ENCODE results near the gene PDE2A. TPM values are rescaled to one million over a fixed set of nuclear protein-coding genes. Genes with fewer than 3 reads are reported as not detected.

PDE2A gene
- total and polyA plus RNA-seq, 2 of the 4 experiments (the other 2 are of a cell fraction): 0.02 TPM; not detected in 1

DNA sequence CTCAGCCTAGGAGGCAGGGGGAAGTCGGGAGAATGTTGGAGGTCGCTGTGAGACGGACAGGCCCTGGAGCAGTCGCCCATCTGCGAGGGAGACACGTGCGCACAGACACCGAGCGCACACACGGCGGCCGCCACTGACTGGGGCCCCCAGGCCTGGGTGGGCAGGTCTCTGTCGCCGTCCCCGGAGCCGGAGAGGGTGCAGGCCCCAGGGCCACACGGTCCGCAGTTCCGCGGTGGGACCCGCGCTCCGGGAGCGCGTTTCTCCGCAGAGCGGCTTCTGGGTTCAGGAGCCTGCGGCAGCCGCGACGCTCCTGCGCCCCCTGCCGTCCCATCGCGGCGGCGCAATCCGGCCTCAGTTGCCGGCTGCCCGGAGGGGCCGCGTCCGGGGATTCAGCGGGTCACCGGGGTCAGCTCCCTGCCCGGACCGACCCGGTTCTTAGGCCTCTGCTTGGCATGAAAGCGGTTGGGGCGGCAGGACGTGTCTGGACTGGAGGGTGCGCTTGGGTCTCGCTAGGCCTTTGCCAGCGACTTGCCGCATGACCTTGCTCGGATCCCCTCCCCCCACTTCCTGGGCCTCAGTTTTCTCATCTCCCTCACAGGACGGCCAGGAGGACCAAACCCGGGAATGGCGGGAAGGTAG is 31.2 kb downstream of the PDE2A start:
- dilution Hi-C loops (cut with HindIII; ENCODE audit: low sequenced_read_pairs, unreplicated experiment): no loop called here
- H3K27me3 ChIP-seq (ENCODE audit: control insufficient read depth, insufficient read depth, low read length): peaks cover 54% of the 10 kb centered on the region
- in situ Hi-C loops (cut with MboI; ENCODE audit: low sequenced_read_pairs): loop anchor here (10.0 kb wide), 2 partner anchors 58 to 168 kb away; no protein-coding TSS in a partner anchor
- H3K4ac ChIP-seq (ENCODE audit: low read depth, low read length): no peak overlapping the region
- 0 out of 2 replicates have a peak, but pooled peaks cover 2% of the 10 kb centered on the region for H3K9me3 ChIP-seq (ENCODE audit: control insufficient read depth, insufficient read depth, low read length)
- peak; percentile 11 for DNase-seq
- peaks cover 2% of the 10 kb centered on the region; the same call in 1 of the 2 replicates for H3K4me1 ChIP-seq (ENCODE audit: control insufficient read depth, insufficient read depth, low read length)
- H3K27ac ChIP-seq (ENCODE audit: insufficient read depth, low read length): no peak overlapping the region
- H4K91ac ChIP-seq (ENCODE audit: insufficient read depth, low read depth, low read length): no peak overlapping the region
- no peak overlapping the region for H4K5ac ChIP-seq (ENCODE audit: low read depth, low read length)
- H2BK5ac ChIP-seq (ENCODE audit: low read depth, low read length, poor library complexity, severe bottlenecking): no peak overlapping the region
- no peaks in the 10 kb centered on the region for H3K36me3 ChIP-seq (ENCODE audit: control insufficient read depth, insufficient read depth, low read length)
- no peak overlapping the region for H3K56ac ChIP-seq (ENCODE audit: extremely low read depth, insufficient read depth, low read length)
- no peak overlapping the region for H2BK120ac ChIP-seq (ENCODE audit: low read depth, low read length)
- no peaks in the 10 kb centered on the region for H4K20me1 ChIP-seq (ENCODE audit: insufficient read depth, low read length)
- no peak overlapping the region for H2BK20ac ChIP-seq (ENCODE audit: low read depth, low read length)
- ChIA-PET POLR2A (ENCODE audit: unreplicated experiment) (no interaction called here), CTCF (interaction anchor here (1.4 kb wide), 1 partner anchor 44 kb away, joined by 5 read pairs; no protein-coding TSS in a partner anchor)
- peak overlapping the region; percentile 91 for H3K4me2 ChIP-seq (ENCODE audit: low read depth, low read length)
- peak; percentile 87 for ATAC-seq (ENCODE audit: low read depth)
- 2% methylated on average over 35 of the region's 59 CpGs; no CpG with 5 or more reads in 1 of the 2 experiments for WGBS, 2 experiments (ENCODE audit: extremely low coverage in 2 of 2, insufficient read length in 1 of 2)
- H3K9ac ChIP-seq (ENCODE audit: low read depth, low read length): no peak overlapping the region
- no peak overlapping the region; the same call in 1 of the 2 replicates for H3K4me3 ChIP-seq (ENCODE audit: insufficient read depth, low read depth, low read length)
- no peak overlapping the region for H3K23ac ChIP-seq (ENCODE audit: low read depth, low read length)
- no peak overlapping the region for H2AK5ac ChIP-seq (ENCODE audit: low read depth, low read length)
- H2BK15ac ChIP-seq (ENCODE audit: low read depth, low read length): no peak overlapping the region
- peak overlapping the region; percentile 87 for H2AFZ ChIP-seq (replicated peaks; ENCODE audit: low read length, poor library complexity)
- no peak overlapping the region for H4K8ac ChIP-seq (ENCODE audit: low read depth in 2 of 2, low read length in 2 of 2)
- no peak overlapping the region for H3K14ac ChIP-seq (replicated peaks; ENCODE audit: low read depth, low read length)
- no TSS peak for BruUV-seq (replicated peaks)
- no peaks in the 10 kb centered on the region for H3K9me1 ChIP-seq (ENCODE audit: insufficient read depth, low read length)
- H2AK9ac ChIP-seq (replicated peaks; ENCODE audit: low read depth, low read length, poor library complexity): peak overlapping the region; percentile 2
- H3K18ac ChIP-seq (ENCODE audit: low read depth, low read length): no peak overlapping the region
- H3K79me1 ChIP-seq (ENCODE audit: low read depth in 1 of 2, low read length in 2 of 2): no peaks in the 10 kb centered on the region
- intact Hi-C loops (cut with micrococcal nuclease): loop anchor here (1.0 kb wide), 4 partner anchors 44 to 172 kb away; no protein-coding TSS in a partner anchor
- 0 out of 2 replicates have a peak, but pooled peaks have one; percentile 26 for TF ChIP-seq MXI1 (IDR thresholded peaks at IDR 0.05; ENCODE audit: borderline replicate concordance, low read depth, low read length)
- TF ChIP-seq MAZ (IDR thresholded peaks at IDR 0.05; ENCODE audit: borderline replicate concordance, low read depth, low read length): no peak; the same call in 1 of the 2 replicates
- no peak for TF ChIP-seq RFX5 (IDR thresholded peaks at IDR 0.05; ENCODE audit: low read depth, low read length)
- peak; percentile 72 for TF ChIP-seq RAD21 (IDR thresholded peaks at IDR 0.05; ENCODE audit: low read length)
- TF ChIP-seq, protein P1, sequence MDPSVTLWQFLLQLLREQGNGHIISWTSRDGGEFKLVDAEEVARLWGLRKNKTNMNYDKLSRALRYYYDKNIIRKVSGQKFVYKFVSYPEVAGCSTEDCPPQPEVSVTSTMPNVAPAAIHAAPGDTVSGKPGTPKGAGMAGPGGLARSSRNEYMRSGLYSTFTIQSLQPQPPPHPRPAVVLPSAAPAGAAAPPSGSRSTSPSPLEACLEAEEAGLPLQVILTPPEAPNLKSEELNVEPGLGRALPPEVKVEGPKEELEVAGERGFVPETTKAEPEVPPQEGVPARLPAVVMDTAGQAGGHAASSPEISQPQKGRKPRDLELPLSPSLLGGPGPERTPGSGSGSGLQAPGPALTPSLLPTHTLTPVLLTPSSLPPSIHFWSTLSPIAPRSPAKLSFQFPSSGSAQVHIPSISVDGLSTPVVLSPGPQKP (IDR thresholded peaks at IDR 0.05; ENCODE audit: borderline replicate concordance, low read depth, low read length): no peak
- no peak for TF ChIP-seq CHD1 (IDR thresholded peaks at IDR 0.05; ENCODE audit: low read depth, low read length)
- TF ChIP-seq CEBPB (IDR thresholded peaks at IDR 0.05; ENCODE audit: low read depth, low read length): no peak
- no peak for TF ChIP-seq FOS (IDR thresholded peaks at IDR 0.05; ENCODE audit: low read depth, low read length)
- TF ChIP-seq NFE2L2 (IDR thresholded peaks at IDR 0.05; ENCODE audit: low read depth, low read length): no peak
- no peak for TF ChIP-seq MAFK (IDR thresholded peaks at IDR 0.05; ENCODE audit: low read depth, low read length)
- TF ChIP-seq RCOR1 (IDR thresholded peaks at IDR 0.05; ENCODE audit: insufficient replicate concordance, low read length): no peak
- TF ChIP-seq, protein P2, sequence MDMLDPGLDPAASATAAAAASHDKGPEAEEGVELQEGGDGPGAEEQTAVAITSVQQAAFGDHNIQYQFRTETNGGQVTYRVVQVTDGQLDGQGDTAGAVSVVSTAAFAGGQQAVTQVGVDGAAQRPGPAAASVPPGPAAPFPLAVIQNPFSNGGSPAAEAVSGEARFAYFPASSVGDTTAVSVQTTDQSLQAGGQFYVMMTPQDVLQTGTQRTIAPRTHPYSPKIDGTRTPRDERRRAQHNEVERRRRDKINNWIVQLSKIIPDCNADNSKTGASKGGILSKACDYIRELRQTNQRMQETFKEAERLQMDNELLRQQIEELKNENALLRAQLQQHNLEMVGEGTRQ (IDR thresholded peaks at IDR 0.05; ENCODE audit: low read depth, low read length): no peak
- TF ChIP-seq SMC3 (IDR thresholded peaks at IDR 0.05; ENCODE audit: low read depth, low read length): peak; percentile 77
- TF ChIP-seq, protein P3, sequence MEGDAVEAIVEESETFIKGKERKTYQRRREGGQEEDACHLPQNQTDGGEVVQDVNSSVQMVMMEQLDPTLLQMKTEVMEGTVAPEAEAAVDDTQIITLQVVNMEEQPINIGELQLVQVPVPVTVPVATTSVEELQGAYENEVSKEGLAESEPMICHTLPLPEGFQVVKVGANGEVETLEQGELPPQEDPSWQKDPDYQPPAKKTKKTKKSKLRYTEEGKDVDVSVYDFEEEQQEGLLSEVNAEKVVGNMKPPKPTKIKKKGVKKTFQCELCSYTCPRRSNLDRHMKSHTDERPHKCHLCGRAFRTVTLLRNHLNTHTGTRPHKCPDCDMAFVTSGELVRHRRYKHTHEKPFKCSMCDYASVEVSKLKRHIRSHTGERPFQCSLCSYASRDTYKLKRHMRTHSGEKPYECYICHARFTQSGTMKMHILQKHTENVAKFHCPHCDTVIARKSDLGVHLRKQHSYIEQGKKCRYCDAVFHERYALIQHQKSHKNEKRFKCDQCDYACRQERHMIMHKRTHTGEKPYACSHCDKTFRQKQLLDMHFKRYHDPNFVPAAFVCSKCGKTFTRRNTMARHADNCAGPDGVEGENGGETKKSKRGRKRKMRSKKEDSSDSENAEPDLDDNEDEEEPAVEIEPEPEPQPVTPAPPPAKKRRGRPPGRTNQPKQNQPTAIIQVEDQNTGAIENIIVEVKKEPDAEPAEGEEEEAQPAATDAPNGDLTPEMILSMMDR (conservative IDR thresholded peaks at IDR 0.05; ENCODE audit: low read depth, low read length): peak; percentile 84

Data from IMR-90 (cell line).